GM19328 (cell line): ENCODE measurements around the gene RHOD.

Experiments used
- ATAC-seq: cut with Tn5 transposase; IDR thresholded peaks from one replicate; pipeline ENCODE4 v1.9.1; 2021; ENCODE audit warnings: mild to moderate bottlenecking, moderate library complexity; ENCODE audit not compliant: unreplicated experiment

The RHOD gene

DNA sequence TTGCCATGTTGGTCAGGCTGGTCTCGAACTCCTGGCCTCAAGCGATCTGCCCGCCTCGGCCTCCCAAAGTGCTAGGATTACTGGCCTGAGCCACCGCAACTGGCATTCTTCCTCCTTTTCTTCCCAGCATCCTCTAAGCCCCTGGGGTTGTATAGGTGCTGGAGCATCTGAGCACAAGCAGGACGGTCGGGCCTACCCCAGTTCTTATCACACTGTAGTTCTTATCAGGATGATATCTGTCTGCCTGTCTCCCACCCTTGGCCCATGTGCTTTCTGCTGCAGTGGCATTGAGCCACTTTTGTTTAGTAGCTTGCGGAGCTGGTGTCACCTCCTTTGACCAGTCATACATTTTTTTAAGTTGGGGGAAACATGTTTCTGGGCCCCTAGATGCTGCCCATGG is 1.9 kb downstream of the RHOD start:
- no peak for ATAC-seq

DNA sequence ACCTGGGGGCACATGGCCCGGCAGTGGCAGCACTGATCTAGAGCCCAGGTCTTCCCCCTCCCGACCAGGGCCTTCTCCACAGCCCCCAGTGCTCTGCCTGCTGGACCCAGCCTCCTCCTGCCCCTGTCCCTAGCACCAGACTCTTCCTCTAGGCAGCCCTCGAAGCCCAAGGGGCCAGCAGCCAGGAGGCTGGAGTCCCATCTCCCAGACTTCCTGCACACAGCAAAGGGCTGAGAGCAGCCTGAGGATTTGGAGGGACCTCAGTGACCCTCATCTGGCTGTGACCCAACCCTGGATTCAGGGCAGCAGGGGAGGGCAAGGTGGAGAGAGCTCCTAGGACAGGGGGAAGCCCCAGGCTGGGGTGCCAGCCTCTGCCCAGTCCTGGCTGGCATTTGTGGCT is 3.0 kb downstream of the RHOD start:
- ATAC-seq, result no peak

DNA sequence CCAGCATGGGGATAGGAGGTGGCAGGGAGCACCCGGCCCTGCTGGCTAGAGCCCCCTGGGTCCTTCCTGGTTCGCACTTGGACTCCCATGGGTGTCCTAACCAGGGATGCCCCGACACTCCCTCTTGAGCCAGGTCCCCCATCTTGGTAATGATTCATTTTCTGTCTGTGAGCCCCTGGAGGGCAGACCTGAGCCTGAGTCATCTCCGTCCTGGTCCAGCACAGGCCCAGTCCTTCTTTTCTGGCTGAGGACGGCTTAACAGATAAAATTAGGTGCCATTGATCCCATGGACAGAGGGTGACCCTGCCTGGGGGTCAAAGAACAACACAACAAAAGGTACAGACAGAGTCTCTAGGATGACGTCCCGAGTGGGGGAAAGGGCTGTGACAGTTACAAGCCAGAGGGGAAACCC is 3.5 kb downstream of the RHOD start:
- no peak for ATAC-seq

DNA sequence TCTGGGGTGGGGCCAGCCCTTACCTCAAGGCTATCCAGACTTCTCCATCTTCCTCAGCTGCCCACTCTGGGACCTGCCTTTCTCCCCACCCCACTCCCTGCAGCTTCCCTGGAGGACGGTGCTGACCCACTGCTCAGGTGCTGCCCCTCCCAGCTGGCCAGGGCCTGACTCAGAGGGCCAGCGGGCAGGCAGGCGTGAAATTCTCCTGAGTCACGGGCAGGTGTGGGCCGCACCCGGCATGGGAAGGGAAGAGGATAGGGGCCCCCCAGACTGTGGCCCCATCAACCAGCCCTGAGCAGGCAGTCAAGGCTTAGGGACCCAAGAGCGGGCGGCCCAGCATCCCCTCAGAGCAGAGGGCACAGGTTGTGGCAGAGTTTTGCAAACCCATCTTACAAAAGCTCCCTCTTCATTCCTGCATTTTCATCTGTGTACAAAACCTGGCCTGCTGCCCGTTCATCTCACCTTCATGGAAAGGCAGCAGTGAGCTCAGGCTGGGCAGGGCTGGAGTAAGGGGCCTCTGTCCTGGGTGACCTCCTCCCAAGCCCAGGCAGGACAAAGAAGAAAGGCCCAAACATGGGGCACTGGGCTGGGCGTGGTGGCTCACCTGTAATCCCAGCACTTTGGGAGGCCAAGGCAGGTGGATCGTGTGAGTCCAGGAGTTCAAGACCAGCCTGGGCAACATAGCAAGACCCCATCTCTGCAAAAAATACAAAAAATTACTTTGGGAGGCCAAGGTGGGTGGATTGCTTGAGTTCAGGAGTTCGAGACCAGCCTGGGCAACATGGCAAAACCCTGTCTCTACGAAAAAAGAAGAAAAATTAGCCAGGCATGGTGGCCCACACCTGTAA is 6.1 kb downstream of the RHOD start:
- no peak for ATAC-seq

GRCh38 chr11:67066333-67066709 is 9.7 kb downstream of the RHOD start:
- no peak for ATAC-seq

DNA sequence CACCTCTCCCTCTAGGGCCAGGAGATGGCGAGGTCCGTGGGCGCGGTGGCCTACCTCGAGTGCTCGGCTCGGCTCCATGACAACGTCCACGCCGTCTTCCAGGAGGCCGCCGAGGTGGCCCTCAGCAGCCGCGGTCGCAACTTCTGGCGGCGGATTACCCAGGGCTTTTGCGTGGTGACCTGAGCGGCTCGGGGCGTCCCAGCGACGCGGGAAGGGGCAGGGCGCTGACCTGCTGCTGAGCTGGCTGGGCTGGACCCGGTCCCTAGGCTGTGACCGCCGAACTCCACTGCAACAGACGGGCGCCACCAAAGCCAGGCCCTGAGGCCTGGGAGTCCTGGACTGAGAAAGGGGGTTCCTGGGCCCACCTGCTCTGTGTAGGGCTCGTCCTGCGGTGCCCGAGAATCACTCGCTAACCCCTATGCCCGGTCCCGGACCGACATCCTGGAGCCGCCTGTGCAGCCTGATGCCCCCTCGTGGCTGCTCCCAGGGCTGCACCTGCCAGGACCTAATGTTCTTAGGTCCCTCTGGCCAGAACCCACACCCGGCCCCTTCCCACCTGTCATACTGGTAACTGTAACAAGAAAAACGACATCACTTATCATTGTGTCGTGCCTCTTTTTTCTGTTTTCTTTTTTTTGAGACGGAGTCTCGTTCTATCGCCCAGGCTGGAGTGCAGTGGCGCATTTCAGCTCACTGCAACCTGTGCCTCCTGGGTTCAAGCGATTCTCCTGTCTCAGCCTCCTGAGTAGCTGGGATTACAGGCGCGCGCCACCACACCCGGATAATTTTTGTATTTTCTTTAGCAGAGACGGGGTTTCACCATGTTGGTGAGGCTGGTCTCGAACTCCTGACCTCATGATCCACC is 15.0 kb downstream of the RHOD start:
- ATAC-seq, result no peak

DNA sequence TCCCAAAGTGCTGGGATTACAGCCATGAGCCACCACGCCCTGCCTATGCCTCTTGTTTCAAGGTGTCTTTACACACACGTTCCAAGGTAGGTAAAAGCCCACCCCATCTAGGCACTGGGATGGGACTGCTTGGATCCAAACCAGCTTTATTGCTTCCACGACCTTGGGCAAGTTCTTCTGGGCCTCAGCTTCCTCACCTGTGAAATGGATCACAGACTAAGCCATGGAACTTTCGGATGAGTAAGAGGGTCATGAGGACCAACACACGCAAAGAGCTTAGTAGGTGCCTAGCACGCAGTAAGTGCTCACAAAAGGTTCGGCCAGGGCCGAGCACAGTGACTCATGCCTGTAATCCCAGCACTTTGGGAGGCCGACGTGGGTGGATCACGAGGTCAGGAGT is 15.6 kb downstream of the RHOD start:
- no peak for ATAC-seq

- no peak for ATAC-seq
These were observed 17.3 kb downstream of the RHOD start for GRCh38 chr11:67073908-67074307.

DNA sequence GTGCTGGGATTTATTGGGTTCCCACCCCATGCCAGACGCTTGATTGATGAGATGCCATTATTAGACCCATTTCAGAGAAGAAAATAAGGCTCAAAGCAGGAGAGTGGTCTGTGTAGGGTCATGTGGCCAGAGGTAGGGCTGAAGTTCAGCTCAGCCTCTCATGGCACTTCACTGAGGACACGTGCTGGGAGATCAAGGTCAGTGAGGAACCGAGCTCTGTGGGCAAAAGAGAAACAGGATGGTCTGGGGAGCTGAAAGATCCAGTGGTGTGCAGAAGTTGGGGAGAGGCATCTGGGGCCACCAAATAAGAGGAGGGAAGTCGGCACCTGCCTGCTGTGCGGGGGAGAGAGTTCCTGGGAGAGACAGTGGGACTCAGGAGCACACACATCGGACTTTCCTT is 19.6 kb downstream of the RHOD start:
- ATAC-seq, result no peak

DNA sequence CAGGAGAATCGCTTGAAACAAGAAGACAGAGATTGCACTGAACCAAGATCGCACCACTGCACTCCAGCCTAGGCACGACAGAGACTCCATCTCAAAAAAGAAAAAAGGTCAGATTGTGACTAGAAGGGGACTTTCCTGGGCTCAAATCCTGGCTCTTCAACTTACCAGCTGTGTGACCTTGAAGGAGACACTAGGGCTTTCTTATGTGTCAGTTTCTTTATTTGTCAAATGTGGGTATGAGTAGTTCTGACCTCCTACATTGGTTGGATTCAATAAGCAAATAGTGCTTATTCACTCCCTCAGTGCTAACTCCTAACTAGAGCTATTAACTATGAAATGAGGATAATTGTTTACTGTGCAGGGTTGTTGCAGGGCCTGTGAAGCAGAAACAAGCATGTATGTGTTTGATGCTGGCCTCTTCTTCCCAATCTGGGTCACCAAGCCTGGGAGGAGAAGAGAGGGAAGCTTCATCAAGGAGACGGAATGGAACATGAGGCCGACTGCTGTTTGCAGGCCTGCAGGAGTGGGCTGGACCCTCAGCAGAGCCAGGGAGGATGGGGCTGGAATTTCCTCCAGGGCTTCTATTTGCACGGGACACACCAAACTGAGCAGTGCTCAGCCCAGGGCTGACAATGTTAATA is 22.5 kb downstream of the RHOD start:
- ATAC-seq, result no peak

GRCh38 chr11:67082071-67082791 is 25.6 kb downstream of the RHOD start:
- no peak for ATAC-seq

- ATAC-seq, result no peak
These were observed 27.2 kb downstream of the RHOD start for GRCh38 chr11:67083786-67084366.

GRCh38 chr11:67085617-67086016 is 29.0 kb downstream of the RHOD start:
- ATAC-seq, result no peak

DNA sequence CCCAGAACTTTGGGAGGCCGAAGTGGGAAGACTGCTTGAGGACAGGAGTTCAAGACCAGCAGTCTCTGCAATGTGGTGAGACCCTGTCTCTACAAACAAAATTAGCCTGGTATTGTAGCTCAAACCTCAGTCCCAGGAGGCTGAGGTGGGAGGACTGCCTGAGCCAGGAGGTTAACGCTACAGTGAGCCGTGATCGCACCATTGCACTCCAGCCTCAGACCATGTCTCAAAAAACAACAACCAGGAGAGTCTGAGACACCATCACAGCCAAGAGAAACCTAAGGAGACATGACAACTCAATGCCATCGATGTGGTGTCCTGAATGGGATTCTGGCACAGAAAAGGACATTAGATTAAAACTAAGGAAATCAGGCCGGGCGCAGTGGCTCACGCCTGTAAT is 34.1 kb downstream of the RHOD start:
- ATAC-seq, result no peak

DNA sequence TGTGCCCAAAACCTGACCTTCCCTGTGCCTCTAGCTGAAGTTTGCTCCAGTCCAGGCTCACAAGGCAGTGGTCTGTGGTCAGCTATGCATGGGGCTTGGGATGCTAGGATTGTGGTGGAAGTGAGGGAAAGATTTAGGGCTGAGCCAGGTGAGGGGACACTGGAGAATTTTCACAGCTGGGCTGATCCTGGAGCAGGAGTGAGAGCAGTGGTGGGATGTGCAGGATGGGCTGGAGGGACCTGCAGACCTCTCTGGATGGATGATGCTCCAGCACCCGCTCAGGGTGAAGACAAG is 38.5 kb downstream of the RHOD start:
- no peak for ATAC-seq

- no peak for ATAC-seq
These were observed 42.3 kb downstream of the RHOD start for GRCh38 chr11:67098799-67099429.

DNA sequence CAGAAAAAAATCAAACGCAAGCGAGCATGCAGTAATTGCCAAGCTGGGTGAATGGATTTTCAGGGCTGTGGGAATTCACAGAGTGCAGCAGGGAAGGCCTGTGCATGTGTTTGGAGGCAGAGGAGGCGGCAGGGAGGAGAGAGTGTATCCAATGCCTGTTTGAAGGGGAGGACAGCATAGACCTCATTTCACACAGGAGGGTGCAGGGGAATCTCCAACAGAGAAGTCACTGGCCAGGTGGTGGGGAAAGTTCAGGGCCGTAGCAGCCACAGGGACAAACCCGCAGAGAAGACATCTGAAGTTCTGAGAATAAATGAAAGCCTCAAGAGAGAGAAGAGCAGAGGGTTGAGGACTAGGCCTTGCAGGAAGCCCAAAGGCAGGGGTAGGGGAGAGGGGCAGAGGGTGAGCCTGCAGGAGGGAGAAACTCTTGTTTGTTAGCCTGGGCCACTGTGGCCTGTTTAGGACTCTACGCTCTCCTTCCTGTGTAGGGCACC is 43.2 kb downstream of the RHOD start:
- ATAC-seq, result no peak

- no peak for ATAC-seq
These were observed 46.0 kb downstream of the RHOD start for GRCh38 chr11:67102664-67103063.

DNA sequence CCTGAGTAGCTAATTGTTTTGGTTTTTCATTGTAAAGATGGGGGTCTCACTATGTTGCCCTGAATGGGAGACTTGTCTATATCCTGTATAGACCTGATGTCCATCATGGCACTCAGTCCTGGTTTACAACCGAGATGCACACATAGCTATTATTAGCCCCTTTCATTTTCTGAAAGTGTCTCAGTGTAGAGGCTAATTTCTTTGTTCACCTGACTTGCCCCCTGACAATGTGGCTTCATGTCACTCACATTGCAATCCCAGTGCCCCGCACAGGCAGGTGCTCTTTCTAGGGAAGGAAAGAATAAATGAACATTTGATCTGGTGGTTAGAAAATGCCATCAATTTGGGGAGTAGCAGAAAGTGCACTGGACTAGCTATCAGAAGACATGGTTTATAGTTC is 49.3 kb downstream of the RHOD start:
- ATAC-seq, result no peak

DNA sequence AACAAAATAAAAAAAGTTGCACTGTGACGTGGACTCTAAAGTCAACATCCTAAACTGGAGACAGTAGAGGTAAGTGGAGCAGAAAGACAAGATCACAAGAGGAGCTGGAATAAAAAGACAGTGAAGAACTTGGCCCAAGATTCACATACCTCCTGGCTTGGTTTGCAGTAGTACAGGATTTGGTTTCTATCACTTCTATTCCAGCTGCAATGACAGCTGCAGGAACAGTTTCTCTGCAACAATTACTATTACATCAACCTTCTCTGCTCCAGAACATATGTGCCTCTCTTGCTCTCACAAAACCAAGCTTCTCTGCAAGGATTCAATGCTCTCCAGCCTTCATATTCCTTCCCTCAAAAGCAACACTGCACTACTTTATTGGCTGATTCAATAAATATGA is 54.6 kb downstream of the RHOD start:
- ATAC-seq, result no peak
